Activated CD8-positive, alpha-beta memory T cell treated with anti-CD3 and anti-CD28 coated beads for 4 hours (primary cell): ENCODE data around the gene CLCN6.

Source experiments
- DNase-seq, 2 donors: peaks; one replicate each; pipeline ENCODE4 v3.0.0-alpha.2; 2020; ENCODE audit warnings: low read depth in 2 of 2

CLCN6 gene, protein sequence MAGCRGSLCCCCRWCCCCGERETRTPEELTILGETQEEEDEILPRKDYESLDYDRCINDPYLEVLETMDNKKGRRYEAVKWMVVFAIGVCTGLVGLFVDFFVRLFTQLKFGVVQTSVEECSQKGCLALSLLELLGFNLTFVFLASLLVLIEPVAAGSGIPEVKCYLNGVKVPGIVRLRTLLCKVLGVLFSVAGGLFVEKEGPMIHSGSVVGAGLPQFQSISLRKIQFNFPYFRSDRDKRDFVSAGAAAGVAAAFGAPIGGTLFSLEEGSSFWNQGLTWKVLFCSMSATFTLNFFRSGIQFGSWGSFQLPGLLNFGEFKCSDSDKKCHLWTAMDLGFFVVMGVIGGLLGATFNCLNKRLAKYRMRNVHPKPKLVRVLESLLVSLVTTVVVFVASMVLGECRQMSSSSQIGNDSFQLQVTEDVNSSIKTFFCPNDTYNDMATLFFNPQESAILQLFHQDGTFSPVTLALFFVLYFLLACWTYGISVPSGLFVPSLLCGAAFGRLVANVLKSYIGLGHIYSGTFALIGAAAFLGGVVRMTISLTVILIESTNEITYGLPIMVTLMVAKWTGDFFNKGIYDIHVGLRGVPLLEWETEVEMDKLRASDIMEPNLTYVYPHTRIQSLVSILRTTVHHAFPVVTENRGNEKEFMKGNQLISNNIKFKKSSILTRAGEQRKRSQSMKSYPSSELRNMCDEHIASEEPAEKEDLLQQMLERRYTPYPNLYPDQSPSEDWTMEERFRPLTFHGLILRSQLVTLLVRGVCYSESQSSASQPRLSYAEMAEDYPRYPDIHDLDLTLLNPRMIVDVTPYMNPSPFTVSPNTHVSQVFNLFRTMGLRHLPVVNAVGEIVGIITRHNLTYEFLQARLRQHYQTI

DNA sequence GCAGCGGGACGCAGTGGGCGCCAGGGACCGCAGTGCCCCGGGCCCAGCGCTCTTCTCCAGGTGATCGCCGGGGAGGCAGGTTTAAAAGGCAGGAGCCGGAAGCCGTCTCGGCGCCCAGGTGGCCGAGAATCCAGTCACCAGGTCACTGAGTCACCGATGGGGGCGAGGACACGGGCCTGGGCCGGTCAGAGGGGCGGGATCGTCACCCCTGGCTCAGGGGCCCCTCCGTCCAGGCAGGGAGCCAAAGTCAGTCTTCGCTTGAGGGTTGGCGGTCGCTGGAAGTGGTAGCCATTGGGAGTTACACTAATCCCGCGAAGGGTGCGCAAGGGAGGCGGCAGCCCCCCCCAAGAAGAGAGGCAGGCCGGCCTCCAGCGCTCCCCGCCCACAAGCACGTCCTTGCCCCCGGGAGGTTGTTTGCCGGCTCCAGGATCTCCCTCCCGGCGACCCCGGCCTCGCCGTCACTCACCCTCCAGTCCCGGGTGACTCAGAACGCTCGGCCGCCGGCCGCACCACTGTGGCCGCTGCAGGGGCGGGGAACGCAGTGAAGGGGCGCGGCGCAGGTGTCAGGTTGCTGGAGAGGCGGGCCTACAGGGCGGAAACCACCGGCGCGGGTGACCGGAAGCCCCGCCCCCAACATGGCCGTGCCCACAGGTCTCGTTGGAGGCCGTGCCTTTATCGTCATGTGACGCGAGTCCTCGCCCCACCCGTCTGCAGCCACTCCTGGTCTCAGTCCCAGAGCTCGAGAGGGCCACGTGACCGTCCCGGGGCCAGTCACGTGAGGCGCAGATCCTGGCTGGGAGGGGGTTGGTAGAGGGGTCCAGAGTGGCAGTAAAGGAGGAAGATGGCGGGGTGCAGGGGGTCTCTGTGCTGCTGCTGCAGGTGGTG, at the start of gene CLCN6, which contains the start of gene MTHFR:
Gene CLCN6 (plus strand): TSS at position 770 of the 885 bp plus-strand sequence. CDS start 72 bp downstream, at position 842.
Gene MTHFR (minus strand): TSS at position 543 of the 885 bp plus-strand sequence. CDS start 2,848 bp downstream, outside the sequence.
- peak; percentile 94 to 96 for DNase-seq

DNA sequence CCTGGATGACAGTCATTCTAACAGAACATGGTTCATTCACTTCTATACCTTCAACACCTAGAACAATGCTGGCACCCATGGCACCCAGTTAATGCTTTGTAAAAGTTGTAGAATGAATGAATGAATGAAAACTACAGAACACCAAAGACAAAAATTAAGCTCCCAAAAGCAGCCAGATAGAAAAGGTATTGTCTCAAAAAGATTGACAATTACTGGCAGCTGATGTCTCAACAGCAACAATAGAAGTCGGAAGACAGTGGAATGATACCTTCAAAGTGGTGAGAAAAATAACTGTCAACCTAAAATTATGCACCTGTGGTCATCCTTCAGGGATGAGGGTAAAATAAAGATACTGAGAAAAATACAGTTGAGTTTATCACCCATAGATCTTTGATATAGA, 48.9 kb upstream of the CLCN6 start:
- no peak for DNase-seq

DNA sequence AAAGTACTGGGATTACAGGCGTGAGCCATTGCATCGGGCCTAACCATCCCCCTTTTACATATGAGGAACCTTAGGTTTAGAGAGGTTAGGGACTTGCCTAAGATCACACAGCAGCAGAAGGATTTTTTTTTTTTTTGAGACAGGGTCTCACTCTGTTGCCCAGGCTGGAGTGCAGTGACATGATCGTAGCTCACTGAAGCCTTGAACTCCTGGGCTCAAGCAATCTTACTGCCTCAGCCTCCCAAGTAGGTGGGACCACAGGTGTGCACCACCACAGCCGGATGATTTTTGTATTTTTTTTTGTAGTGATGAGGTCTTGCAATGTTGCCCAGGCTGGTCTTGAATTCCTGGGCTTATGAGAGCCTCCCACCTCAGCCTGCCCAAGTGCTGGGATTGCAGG, 46.2 kb upstream of the CLCN6 start:
- DNase-seq = no peak

DNA sequence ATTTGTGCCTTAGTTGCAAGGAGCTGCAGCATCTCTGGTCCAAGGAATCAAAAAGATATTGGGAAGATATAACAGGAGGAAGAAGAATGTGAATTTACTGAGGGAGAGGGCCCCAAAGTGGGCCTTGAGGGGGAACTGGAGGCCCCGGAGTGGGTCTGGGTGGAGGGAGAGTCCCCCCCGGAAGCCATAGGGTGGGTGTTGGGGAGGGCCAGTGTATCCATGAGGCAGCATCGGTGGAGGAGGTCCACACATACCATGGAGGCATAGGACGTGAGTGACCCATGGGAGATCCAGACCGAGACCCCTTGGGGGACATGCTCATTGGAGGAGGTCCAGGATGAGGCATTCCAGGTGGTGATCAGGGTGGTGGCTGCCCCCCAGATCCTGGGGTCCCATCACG, 44.7 kb upstream of the CLCN6 start:
- no peak for DNase-seq

DNA sequence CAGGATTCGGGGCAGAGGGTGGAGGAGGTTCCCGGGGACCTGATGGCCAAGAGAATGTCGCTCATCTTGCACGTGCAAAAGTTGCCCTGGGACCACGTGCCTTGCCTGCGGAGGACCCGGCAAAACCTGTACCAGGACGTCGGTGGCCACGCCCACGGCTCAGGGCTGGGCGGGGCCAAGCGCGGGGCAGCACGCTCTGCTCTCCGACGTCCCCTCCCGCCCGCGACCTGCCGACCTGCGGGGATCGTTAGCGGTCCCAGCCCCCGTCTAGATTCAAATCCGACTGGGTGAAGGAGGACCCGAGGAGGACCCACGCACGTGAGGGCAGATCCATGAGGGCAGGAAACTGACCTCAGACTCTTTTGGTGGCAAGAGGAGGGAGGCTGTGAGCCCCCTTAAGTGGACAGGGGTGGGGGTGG, 44.0 kb upstream of the CLCN6 start, which contains the start of gene C1orf167:
Gene C1orf167 (plus strand): TSS at position 206 of the 419 bp plus-strand sequence. CDS start 2,208 bp downstream, outside the sequence.
- DNase-seq = no peak

DNA sequence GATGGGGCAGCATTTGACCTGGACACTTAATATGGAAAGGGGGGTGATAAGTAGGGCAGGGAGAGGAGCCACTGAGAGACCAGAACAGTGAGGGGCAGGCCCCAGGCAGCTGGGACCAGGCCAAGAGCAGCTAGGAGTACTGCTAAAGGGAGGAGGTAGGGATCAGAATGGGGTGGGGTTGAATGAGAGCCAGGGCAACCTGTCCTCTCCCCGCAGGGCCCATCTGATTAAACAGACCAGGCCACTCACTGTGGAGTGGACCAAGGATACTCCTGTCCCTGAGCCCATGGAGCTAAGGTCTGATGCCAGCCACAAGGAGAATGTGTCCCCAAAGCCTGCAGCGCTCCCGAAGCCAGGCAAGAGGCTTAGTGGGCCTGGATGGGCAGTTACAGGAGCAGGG, 41.9 kb upstream of the CLCN6 start:
- DNase-seq = no peak

DNA sequence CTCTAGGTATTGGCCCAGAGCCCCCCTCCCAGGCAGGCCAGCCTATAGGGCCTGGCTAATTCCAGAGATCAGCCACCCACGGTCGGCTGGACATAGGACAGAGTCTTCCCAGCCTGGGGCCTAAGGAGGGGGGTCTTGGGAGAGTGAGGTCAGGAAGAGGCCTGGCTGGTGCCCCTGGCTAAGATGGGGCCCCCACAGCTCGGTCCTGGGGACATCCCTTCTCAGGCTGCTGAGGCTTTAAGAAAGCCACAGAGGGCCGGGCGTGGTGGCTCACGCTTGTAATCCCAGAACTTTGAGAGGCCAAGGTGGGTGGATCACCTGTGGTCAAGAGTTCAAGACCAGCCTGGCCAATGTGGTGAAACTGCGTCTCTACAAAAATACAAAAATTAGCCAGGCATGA, 41.5 kb upstream of the CLCN6 start:
- DNase-seq = no peak

DNA sequence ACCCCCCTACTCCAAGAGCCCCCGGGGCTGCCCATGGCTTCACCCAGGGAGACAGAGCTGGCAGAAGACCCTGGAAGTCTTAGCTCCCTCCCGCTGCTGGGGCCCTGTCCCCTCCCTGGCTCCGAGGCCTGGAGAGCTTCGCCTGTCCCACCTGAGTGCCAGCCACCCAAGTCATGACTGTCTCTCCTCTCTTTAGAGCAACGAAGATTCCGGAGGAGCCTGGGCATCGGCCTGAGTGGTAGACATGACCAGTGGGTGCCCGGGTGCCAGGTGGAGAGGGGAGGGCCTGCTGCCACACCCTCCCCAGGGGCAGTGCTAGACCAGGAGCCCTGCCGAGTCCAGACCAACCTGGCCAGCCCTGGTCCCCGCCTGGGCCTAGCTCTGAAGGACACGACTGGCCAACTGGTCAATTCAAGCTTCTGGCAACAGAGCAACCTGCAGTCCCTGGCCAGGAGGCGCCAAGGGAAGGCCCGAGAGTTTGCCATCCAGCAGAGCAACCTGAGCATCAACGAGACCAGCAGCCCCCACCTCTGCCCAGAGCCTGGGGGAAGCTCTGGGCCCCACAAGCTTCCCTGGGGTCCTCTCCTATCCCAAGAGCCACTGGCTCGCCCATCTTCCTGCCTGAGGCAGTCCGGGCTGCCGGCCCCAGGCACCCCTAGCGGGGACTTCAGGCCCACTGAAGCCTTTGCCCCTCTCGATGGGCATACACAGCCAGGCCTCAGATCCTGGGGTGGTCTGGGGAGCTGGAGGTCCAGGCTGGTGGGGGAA, 40.1 kb upstream of the CLCN6 start:
- DNase-seq = no peak

DNA sequence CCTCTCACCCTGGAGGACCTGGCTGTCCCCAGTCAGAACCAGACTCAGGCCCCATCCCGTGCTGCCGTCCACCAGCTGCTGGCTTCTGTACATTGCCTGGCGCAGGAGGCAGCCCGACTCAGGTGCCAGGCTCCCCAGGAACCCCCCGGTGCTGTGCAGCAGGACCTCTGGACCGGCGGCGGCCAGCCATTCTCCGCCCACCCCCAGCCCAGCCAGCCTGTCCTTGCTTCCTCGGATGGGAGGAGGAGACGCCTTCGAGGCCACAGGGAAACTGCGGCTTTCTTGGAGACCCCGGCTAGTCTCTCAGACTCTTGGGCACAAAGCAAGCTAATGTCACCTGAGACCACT, 39.6 kb upstream of the CLCN6 start:
- no peak for DNase-seq

DNA sequence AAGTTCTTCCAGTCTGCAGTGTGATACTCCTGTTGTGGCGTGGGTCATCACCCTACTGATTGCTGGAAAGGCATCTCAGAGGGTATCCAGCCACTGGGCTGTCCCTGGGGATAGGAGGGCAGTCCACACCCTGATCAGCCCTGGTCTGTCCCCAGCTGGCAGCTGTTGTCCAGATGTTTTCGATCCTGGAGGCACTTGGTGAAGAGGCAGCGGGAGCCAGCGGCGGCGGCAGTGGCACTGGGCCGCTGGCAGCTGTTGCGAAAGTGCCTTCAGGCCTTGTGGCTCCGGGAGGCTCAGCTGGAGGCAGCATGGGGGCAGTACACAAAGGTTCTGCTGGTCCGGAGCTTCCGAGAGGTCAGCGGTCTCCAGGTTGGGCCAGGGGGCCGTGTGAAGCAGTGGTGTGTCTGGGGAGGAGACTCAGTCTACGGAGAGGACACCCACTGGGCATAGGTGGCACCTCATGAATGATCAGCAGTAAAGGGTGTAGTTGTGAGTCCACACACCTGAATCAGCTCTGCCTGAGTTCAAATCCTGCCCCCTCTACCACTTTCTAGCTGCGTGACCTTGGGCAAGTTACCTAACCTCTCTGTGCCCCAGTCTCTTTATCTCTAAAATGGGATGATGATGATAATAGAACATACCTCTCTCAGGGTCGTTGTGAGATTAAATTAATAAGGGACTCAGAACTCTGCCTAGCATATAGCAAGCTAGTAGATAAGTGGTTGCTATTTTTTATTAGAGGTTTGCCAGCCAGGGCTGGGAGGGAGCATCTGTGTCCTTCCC, 37.9 kb upstream of the CLCN6 start:
- DNase-seq = no peak

DNA sequence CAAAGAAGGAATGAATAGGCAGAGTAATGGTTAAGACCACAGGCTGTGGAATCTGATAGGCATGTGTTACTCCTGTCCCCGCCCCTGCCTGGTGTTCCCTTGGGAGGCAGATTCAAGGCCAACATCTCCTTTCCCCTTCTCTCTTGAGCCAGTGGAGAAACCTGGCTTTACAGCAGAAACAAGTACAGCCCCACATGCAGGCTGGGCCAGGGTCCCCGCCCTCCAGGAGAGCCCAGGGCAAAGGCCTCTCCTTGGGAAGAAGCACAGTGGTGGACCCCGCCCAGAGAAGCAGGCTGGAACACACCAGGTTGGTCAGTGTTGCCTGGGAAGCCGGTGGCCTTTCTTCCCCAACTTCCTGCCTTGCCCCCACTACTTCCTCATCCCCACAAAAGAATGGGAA, 37.2 kb upstream of the CLCN6 start:
- DNase-seq = no peak

DNA sequence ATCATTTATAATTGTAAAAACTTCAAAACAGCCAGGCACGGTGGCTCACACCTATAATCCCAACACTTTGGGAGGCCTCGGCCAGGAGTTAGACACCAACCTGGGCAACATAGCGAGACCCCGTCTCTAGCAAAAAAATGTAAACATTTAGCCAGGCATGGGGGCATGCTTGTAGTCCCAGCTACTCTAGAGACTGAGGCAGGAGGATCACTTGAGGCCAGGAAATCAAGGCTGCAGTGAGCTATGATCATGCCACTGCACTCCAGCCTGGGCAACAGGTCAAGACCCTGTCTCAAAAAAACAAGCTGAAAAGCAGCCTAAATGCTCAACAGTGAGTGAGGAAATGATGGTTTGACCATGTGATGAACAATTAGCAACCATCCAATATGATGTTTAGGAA, 36.7 kb upstream of the CLCN6 start:
- DNase-seq = no peak

DNA sequence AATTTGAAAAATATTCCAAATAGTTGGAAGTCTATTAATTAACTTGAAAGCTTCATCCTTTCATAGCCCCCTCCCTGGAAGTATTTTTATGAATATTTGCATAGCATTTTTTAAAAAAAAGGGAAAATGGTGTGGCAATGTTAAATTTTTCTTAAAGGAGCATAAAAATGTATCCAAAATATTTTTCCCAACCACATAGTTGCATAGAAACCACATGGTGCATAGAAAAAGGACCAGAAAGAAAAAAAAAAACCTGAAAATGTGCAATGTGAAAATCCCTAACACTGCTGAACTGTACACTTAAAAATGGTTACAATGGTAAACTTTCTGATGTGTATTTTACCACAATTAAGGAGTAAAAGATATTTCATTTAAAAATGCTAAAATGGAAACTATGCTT, 36.0 kb upstream of the CLCN6 start:
- no peak for DNase-seq

DNA sequence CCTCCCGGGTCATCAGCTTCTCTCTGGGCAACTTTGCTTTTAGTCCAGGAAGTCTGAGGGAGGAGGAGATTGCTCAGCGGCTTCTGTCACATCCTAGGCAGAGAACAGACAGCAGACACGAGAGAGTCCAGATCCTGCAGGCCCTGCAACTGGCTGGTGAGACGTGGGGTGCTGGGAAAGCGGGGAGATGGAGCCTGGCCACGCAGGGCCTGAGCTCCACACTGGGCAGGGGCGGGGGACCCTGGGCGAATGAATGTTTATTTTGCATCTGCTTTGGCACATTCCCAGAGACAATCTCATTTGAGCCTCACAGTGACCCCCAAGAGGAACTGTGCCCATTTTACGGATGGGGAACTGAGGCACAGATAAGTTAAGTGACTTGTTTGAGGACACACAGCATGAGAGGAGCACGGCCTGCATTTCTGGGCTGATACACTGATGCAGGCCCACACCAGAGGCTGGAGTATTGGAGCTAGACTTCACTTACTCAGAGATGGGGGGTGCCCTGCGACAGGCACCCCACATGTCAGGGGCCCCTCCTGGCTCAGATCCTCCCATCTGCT, 34.4 kb upstream of the CLCN6 start:
- no peak for DNase-seq

DNA sequence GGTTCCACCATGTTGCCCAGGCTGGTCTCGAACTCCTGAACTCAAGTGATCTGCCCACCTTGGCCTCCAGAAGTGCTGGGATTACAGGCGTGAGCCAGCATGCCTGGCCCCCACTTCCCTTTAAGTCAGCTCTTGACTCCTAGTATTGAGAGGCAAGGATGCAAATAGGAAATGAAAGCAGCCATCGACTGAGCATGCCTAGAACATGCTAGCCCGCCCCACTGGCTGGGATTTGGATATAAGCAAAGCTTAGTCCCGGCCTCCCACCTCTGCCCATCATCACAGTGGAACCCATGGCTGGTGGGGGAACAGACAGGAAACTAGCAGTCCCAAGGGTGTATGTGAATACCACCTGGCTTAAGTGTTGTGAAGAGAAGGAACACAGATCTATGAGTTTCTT, 33.5 kb upstream of the CLCN6 start:
- no peak for DNase-seq

DNA sequence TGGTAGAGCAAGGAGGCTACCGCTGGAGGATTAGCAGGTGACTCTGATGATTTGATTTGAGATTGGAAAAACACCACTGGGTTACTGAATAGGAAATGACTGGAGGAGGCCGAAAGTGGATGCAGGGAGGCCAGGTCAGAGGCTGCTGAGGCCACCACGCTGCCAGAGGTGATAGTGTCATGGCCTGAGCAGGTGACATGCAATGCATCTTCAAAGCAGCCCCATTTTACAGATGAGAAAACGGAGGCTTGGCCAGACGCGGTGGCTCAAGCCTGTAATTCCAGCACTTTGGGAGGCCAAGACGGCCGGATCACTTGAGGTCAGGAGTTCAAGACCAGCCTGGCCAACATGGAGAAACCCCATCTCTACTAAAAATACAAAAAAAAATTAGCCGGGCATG, 31.2 kb upstream of the CLCN6 start:
- no peak for DNase-seq

DNA sequence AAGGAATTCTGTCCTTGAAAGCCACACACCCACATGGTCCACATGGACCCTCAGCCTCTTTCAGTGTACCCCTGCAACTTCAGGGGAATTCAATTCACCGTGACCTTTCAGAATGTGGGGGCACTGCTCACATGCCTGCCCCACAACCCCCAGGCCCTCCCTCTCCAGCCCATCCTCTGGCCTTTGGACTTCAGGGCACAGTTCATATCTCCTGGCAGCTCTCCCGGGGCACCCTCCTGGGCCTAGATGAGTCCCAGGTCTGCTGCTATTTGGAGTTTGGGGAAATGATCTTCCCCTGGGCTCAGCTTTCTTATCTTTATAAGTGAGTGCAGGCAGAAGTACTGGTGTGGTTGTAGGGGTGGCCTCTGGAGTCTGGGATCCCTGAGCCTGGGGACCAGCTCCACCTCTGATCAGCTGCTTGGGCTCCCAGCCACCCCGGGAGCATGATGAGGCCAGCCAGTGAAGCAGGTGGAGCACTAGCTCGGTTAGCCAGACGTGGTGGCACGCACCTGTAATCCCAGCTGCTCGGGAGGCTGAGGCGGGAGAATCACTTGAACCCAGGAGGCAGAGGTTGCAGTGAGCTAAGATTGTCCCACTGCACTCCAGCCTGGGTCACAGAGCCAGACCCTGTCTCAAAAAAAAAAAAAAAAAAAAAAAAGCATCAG, 28.2 kb upstream of the CLCN6 start:
- DNase-seq = no peak

DNA sequence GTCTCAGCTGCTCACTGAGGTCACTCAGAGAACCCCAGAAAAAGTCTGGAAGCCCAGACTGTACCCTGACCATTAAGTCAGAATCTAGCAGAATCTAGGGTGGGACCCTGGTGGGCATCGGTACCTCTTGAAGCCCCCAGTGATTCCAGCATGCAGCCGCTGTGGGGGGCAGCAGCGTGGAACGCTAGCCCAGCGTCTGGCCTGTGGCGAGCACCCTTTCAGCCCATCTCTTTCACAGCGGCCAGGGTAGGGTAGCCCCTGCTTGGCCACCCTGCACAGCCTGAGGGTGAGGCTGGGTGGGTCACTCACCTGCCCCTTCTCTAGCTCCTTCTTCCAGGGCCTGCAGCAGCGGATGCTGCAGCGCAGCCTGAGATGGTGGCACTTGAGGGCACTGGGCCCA, 27.7 kb upstream of the CLCN6 start:
- no peak for DNase-seq
